Measurements from ENCODE around the gene KIF1C.

Gene KIF1C

GRCh38 chr17:4960279-4960922 is 37.3 kb upstream of the KIF1C start:
- ChIA-PET POLR2A (interaction anchor here (1.0 kb wide), 1 partner anchor 12 kb away, joined by 3 read pairs; the partner anchor contains the start of gene PFN1), CTCF (interaction anchor here (0.6 to 0.7 kb wide), 2 partner anchors 21 to 733 kb away, joined by 3 read pairs; partner anchors contain the start of gene SLC25A11)
- H3K36me3 ChIP-seq (ENCODE audit: control insufficient read depth in 2 of 2, insufficient read depth in 1 of 2, low read length in 2 of 2), result peaks cover 5 to 14% of the 10 kb centered on the region in 2 experiments; a peak in 2 of 3 replicates
- no peaks in the 10 kb centered on the region for H3K4me1 ChIP-seq (ENCODE audit: control insufficient read depth, insufficient read depth, low read length)
- H3K4me3 ChIP-seq (ENCODE audit: low read depth, low read length), result no peak overlapping the region
- H3K9me3 ChIP-seq (ENCODE audit: control insufficient read depth, insufficient read depth, low read depth, low read length), result peaks cover 1% of the 10 kb centered on the region; the same call in 1 of the 2 replicates
- 0 out of 2 replicates have a peak, but pooled peaks have one; percentile 8 for TF ChIP-seq PRDM1 (tag by site-specific recombination; IDR thresholded peaks at IDR 0.05)
- TF ChIP-seq GLIS2 (tag by site-specific recombination; IDR thresholded peaks at IDR 0.05), result no peak
- TF ChIP-seq ZNF624 (tag by site-specific recombination; IDR thresholded peaks at IDR 0.05), result no peak
- TF ChIP-seq ZNF548 (tag by site-specific recombination; IDR thresholded peaks at IDR 0.05), result no peak
- TF ChIP-seq ZNF398 (tag by site-specific recombination; IDR thresholded peaks at IDR 0.05), result peak; percentile 28; the same call in 1 of the 2 replicates
- 0 out of 2 replicates have a peak, but pooled peaks have one; percentile 11 for TF ChIP-seq PRDM10 (tag by site-specific recombination; IDR thresholded peaks at IDR 0.05)
- no peak overlapping the region for H3K27ac ChIP-seq (ENCODE audit: extremely low read depth, low read depth, low read length)

GRCh38 chr17:4965311-4965986 is 32.3 kb upstream of the KIF1C start:
- peaks cover 3% of the 10 kb centered on the region; the same call in 1 of the 2 replicates for H3K9me3 ChIP-seq (ENCODE audit: control insufficient read depth, insufficient read depth, low read depth, low read length)
- H3K4me3 ChIP-seq (ENCODE audit: low read depth, low read length), result no peak overlapping the region
- POLR2A ChIA-PET, result interaction anchor here (0.8 to 11.3 kb wide), 5 partner anchors 15 to 409 kb away, joined by 9 to 358 read pairs (median 27); partner anchors contain the start of genes CAMTA2, ENO3, INCA1 and KIF1C
- CTCF ChIA-PET, result interaction anchor here (0.6 to 4.0 kb wide), 6 partner anchors 8 to 170 kb away, joined by 3 to 22 read pairs (median 6); partner anchors contain the start of gene CAMTA2
- peaks cover 15% of the 10 kb centered on the region for H3K4me1 ChIP-seq (ENCODE audit: control insufficient read depth, insufficient read depth, low read length)
- peaks cover 19 to 21% of the 10 kb centered on the region in 2 experiments for H3K36me3 ChIP-seq (ENCODE audit: control insufficient read depth in 2 of 2, insufficient read depth in 1 of 2, low read length in 2 of 2)
- H3K27ac ChIP-seq (ENCODE audit: extremely low read depth, low read depth, low read length), result no peak overlapping the region
- TF ChIP-seq ZNF473 (tag by site-specific recombination; IDR thresholded peaks at IDR 0.05), result no peak
- TF ChIP-seq ZNF394 (tag by site-specific recombination; IDR thresholded peaks at IDR 0.05; ENCODE audit: borderline replicate concordance), result peak; percentile 74; the same call in 1 of the 2 replicates
- TF ChIP-seq ZNF175 (tag by site-specific recombination; IDR thresholded peaks at IDR 0.05), result no peak
- 0 out of 2 replicates have a peak, but pooled peaks have one; percentile 16 for TF ChIP-seq ZNF433 (tag by site-specific recombination; IDR thresholded peaks at IDR 0.05; ENCODE audit: low read depth)
- no peak for TF ChIP-seq WT1 (tag by site-specific recombination; IDR thresholded peaks at IDR 0.05)
- no peak for TF ChIP-seq PRDM4 (tag by site-specific recombination; IDR thresholded peaks at IDR 0.05)
- no peak for TF ChIP-seq ZNF830 (tag by site-specific recombination; IDR thresholded peaks at IDR 0.05; ENCODE audit: low read depth)
- peak; percentile 55; the same call in 1 of the 2 replicates for TF ChIP-seq ZNF518A (tag by site-specific recombination; conservative IDR thresholded peaks at IDR 0.05; ENCODE audit: low read depth)
- TF ChIP-seq ZNF221 (tag by site-specific recombination; IDR thresholded peaks at IDR 0.05; ENCODE audit: borderline replicate concordance), result no peak
- TF ChIP-seq ZNF843 (tag by site-specific recombination; IDR thresholded peaks at IDR 0.05), result no peak
- TF ChIP-seq ZNF274 (IDR thresholded peaks at IDR 0.05; ENCODE audit: low read length), result no peak
- TF ChIP-seq ZNF274 (tag by site-specific recombination; IDR thresholded peaks at IDR 0.05; ENCODE audit: borderline replicate concordance), result no peak
- no peak for TF ChIP-seq ZBTB48 (tag by site-specific recombination; IDR thresholded peaks at IDR 0.05)
